Naive thymus-derived CD8-positive, alpha-beta T cell (primary cell): ENCODE data around the gene CCNH. TPM values are rescaled to one million over a fixed set of nuclear protein-coding genes. Genes with fewer than 3 reads are reported as not detected.

Source experiments
- ATAC-seq, 2 donors: fragments of 150-1000 bp; cut with Tn5 transposase in 1 of 2; sonication (Bioruptor Pico), chemical (Tn5 transposase) in 1 of 2; 1 replicate in 1 of 2; 2 replicates in 1 of 2; pipeline ENCODE4 v1.10.0; 2021; ENCODE audit warnings: mild to moderate bottlenecking in 2 of 2, moderate library complexity in 2 of 2
- POLR2A ChIA-PET: fragments of 350-600 bp; sonication (Branson Sonifier 250); formaldehyde crosslinking; loops from one replicate; lab custom pipeline; 2021; ENCODE audit warnings: antibody characterized with exemption; lab: Charles Lee
- DNase-seq, 10 donors: peaks; one replicate each; pipeline versions ENCODE4 v3.0.0 to v3.0.0-alpha.2; 2020 to 2022
- H3K27ac Mint-ChIP-seq, 10 donors: one replicate each; pipeline ENCODE4 v1.8.0; 2020 to 2022; ENCODE audit warnings: mild to moderate bottlenecking in 10 of 10, mixed read lengths in 10 of 10, moderate library complexity in 4 of 10, inconsistent platforms in 1 of 10
- H3K27me3 Mint-ChIP-seq, 5 donors: one replicate each; pipeline ENCODE4 v1.8.0; 2021 to 2022; ENCODE audit warnings: mixed read lengths in 5 of 5
- H3K36me3 Mint-ChIP-seq, 3 donors: one replicate each; pipeline ENCODE4 v1.8.0; 2020 to 2022; ENCODE audit warnings: mixed read lengths in 3 of 3, mild to moderate bottlenecking in 2 of 3, inconsistent platforms in 1 of 3
- H3K4me1 Mint-ChIP-seq, 4 donors: one replicate each; pipeline ENCODE4 v1.8.0; 2021 to 2022; ENCODE audit warnings: mixed read lengths in 4 of 4
- H3K4me3 Mint-ChIP-seq, 10 donors: one replicate each; pipeline ENCODE4 v1.8.0; 2020 to 2022; ENCODE audit warnings: mild to moderate bottlenecking in 10 of 10, mixed read lengths in 10 of 10, moderate library complexity in 6 of 10, inconsistent platforms in 1 of 10
- H3K9me3 Mint-ChIP-seq, 9 donors: one replicate each; pipeline ENCODE4 v1.8.0; 2020 to 2022; ENCODE audit warnings: mixed read lengths in 9 of 9, mild to moderate bottlenecking in 3 of 9, inconsistent platforms in 1 of 9, moderate library complexity in 1 of 9
- polyA plus RNA-seq, 3 donors: library from polyadenylated mRNA; unstranded; fragments of 300-500 nt; fragmentation: Illumina TruSeq; gene quantifications; one replicate each; pipeline ENCODE4 v1.2.3, GENCODE V29; 2021
- total RNA-seq, 8 experiments: library from RNA in 2 of 8; stranded (reverse) in 2 of 8; gene quantifications; one replicate each; pipeline ENCODE4 v1.2.3 and lab custom pipeline; 2021 to 2026

CCNH gene
- 10 to 100 TPM; 86.9 TPM for total RNA-seq
- 10 to 100 TPM; 50.2 to 58.1 (median 57.3) TPM for polyA plus RNA-seq
- 52.8 to 257 (median 59.7) reads per million in 6 experiments for total RNA-seq (lab: John Stamatoyannopoulos, UW)

GRCh38 chr5:87412630-87413342 lies at the start of gene CCNH:
CCNH (minus strand) TSS chr5:87412930; CDS start chr5:87412794, 136 bp downstream.
- DNase-seq (peak; percentile 84 to 98 (median 96)), ATAC-seq (peak; percentile 91 to 95)
- peak within 1 kb of the TSS; percentile 84 to 99 (median 96) for H3K4me3 Mint-ChIP-seq
- peaks cover 0 to 4% (median 0%) of the 10 kb centered on the region in 5 donors for H3K27me3 Mint-ChIP-seq
- H3K27ac Mint-ChIP-seq: peak within 1 kb of the TSS; percentile 94 to 99 (median 96)
- peaks cover 9 to 32% (median 10%) of the 10 kb centered on the region in 3 donors for H3K36me3 Mint-ChIP-seq
- peaks cover 30 to 51% (median 47%) of the 10 kb centered on the region in 4 donors for H3K4me1 Mint-ChIP-seq
- H3K9me3 Mint-ChIP-seq: no peaks in the 10 kb centered on the region
- POLR2A ChIA-PET: interaction anchor here (0.6 to 1.5 kb wide), 8 partner anchors 9 to 795 kb away, joined by 3 to 5 read pairs (median 3); partner anchors contain the start of gene COX7C

- no peak for DNase-seq
- no peak overlapping the region for H3K4me3 Mint-ChIP-seq
- no peak for ATAC-seq
- H3K27ac Mint-ChIP-seq: no peak overlapping the region
- peaks cover 11 to 34% (median 14%) of the 10 kb centered on the region in 5 donors for H3K27me3 Mint-ChIP-seq
- POLR2A ChIA-PET: no interaction called here
- H3K36me3 Mint-ChIP-seq: no peaks in the 10 kb centered on the region
- H3K9me3 Mint-ChIP-seq: peaks cover 0 to 5% (median 3%) of the 10 kb centered on the region in 9 donors
- peaks cover 0 to 5% (median 0%) of the 10 kb centered on the region in 4 donors for H3K4me1 Mint-ChIP-seq
Measured at GRCh38 chr5:87457706-87458105, 45.0 kb upstream of the CCNH start.

GRCh38 chr5:87453801-87454200 lies 41.1 kb upstream of the CCNH start:
- ATAC-seq: no peak
- Mint-ChIP-seq H3K4me3 (no peak overlapping the region), H3K27me3 (peaks cover 8 to 27% (median 21%) of the 10 kb centered on the region in 5 donors), H3K36me3 (no peaks in the 10 kb centered on the region), H3K9me3 (no peaks in the 10 kb centered on the region), H3K27ac (no peak overlapping the region), H3K4me1 (peaks cover 0 to 5% (median 0%) of the 10 kb centered on the region in 4 donors)
- DNase-seq: no peak
- POLR2A ChIA-PET: no interaction called here

- Mint-ChIP-seq H3K9me3 (no peaks in the 10 kb centered on the region), H3K27ac (no peak overlapping the region), H3K4me1 (peaks cover 0 to 5% (median 0%) of the 10 kb centered on the region in 4 donors), H3K4me3 (no peak overlapping the region), H3K36me3 (no peaks in the 10 kb centered on the region), H3K27me3 (peaks cover 9 to 25% (median 20%) of the 10 kb centered on the region in 5 donors)
- POLR2A ChIA-PET: no interaction called here
- ATAC-seq (no peak), DNase-seq (no peak)
Measured at GRCh38 chr5:87452837-87453236, 40.1 kb upstream of the CCNH start.

- no peak for DNase-seq
- Mint-ChIP-seq H3K27ac (no peak overlapping the region), H3K27me3 (peaks cover 5 to 41% (median 15%) of the 10 kb centered on the region in 5 donors), H3K9me3 (peaks cover 0 to 3% (median 0%) of the 10 kb centered on the region in 9 donors), H3K4me3 (no peak overlapping the region), H3K36me3 (peaks cover 0 to 3% (median 0%) of the 10 kb centered on the region in 3 donors), H3K4me1 (no peaks in the 10 kb centered on the region)
- no peak for ATAC-seq
- POLR2A ChIA-PET: no interaction called here
Measured at GRCh38 chr5:87442419-87442818, 29.7 kb upstream of the CCNH start.

GRCh38 chr5:87438231-87438630 lies 25.5 kb upstream of the CCNH start:
- no peaks in the 10 kb centered on the region for H3K4me1 Mint-ChIP-seq
- no peak overlapping the region for H3K27ac Mint-ChIP-seq
- no peak overlapping the region for H3K4me3 Mint-ChIP-seq
- H3K27me3 Mint-ChIP-seq: peaks cover 3 to 21% (median 9%) of the 10 kb centered on the region in 5 donors
- ATAC-seq (no peak), DNase-seq (no peak)
- H3K36me3 Mint-ChIP-seq: peaks cover 0 to 3% (median 0%) of the 10 kb centered on the region in 3 donors
- H3K9me3 Mint-ChIP-seq: peaks cover 0 to 3% (median 0%) of the 10 kb centered on the region in 9 donors
- POLR2A ChIA-PET: no interaction called here

- DNase-seq: no peak
- peaks cover 2 to 19% (median 9%) of the 10 kb centered on the region in 5 donors for H3K27me3 Mint-ChIP-seq
- ATAC-seq: no peak
- POLR2A ChIA-PET: no interaction called here
- peaks cover 0 to 3% (median 0%) of the 10 kb centered on the region in 3 donors for H3K36me3 Mint-ChIP-seq
- H3K27ac Mint-ChIP-seq: no peak overlapping the region
- no peaks in the 10 kb centered on the region for H3K4me1 Mint-ChIP-seq
- peaks cover 0 to 3% (median 0%) of the 10 kb centered on the region in 9 donors for H3K9me3 Mint-ChIP-seq
- H3K4me3 Mint-ChIP-seq: no peak overlapping the region
Measured at GRCh38 chr5:87437724-87438123, 25.0 kb upstream of the CCNH start.

- Mint-ChIP-seq H3K9me3 (no peaks in the 10 kb centered on the region), H3K4me1 (no peaks in the 10 kb centered on the region), H3K27me3 (peaks cover 0 to 20% (median 4%) of the 10 kb centered on the region in 5 donors), H3K36me3 (no peaks in the 10 kb centered on the region), H3K27ac (peak overlapping the region in 1 of 10 donors; percentile 63), H3K4me3 (no peak overlapping the region)
- no peak for DNase-seq
- ATAC-seq: no peak
- POLR2A ChIA-PET: no interaction called here
Measured at GRCh38 chr5:87435144-87435694, 22.5 kb upstream of the CCNH start.

GRCh38 chr5:87434461-87434860 lies 21.7 kb upstream of the CCNH start:
- no peak overlapping the region for H3K27ac Mint-ChIP-seq
- no peaks in the 10 kb centered on the region for H3K9me3 Mint-ChIP-seq
- no peaks in the 10 kb centered on the region for H3K4me1 Mint-ChIP-seq
- ATAC-seq: no peak
- H3K36me3 Mint-ChIP-seq: no peaks in the 10 kb centered on the region
- POLR2A ChIA-PET: no interaction called here
- H3K27me3 Mint-ChIP-seq: peaks cover 0 to 14% (median 4%) of the 10 kb centered on the region in 5 donors
- H3K4me3 Mint-ChIP-seq: no peak overlapping the region
- no peak for DNase-seq

GRCh38 chr5:87433945-87434344 lies 21.2 kb upstream of the CCNH start:
- no peaks in the 10 kb centered on the region for H3K9me3 Mint-ChIP-seq
- no peaks in the 10 kb centered on the region for H3K36me3 Mint-ChIP-seq
- POLR2A ChIA-PET: no interaction called here
- DNase-seq (no peak), ATAC-seq (no peak)
- H3K4me3 Mint-ChIP-seq: no peak overlapping the region
- no peak overlapping the region for H3K27ac Mint-ChIP-seq
- H3K4me1 Mint-ChIP-seq: no peaks in the 10 kb centered on the region
- peaks cover 2 to 16% (median 6%) of the 10 kb centered on the region in 5 donors for H3K27me3 Mint-ChIP-seq

- Mint-ChIP-seq H3K4me1 (no peaks in the 10 kb centered on the region), H3K4me3 (no peak overlapping the region), H3K27ac (no peak overlapping the region), H3K9me3 (no peaks in the 10 kb centered on the region), H3K27me3 (peaks cover 2 to 17% (median 6%) of the 10 kb centered on the region in 5 donors), H3K36me3 (no peaks in the 10 kb centered on the region)
- DNase-seq (no peak), ATAC-seq (peak in 1 of 2 donors; percentile 23)
- POLR2A ChIA-PET: no interaction called here
Measured at GRCh38 chr5:87432460-87432859, 19.7 kb upstream of the CCNH start.

- ATAC-seq (no peak), DNase-seq (no peak)
- peaks cover 0 to 2% (median 0%) of the 10 kb centered on the region in 3 donors for H3K36me3 Mint-ChIP-seq
- no peaks in the 10 kb centered on the region for H3K4me1 Mint-ChIP-seq
- H3K27me3 Mint-ChIP-seq: peaks cover 3 to 17% (median 9%) of the 10 kb centered on the region in 5 donors
- no peak overlapping the region for H3K4me3 Mint-ChIP-seq
- POLR2A ChIA-PET: no interaction called here
- peaks cover 0 to 4% (median 0%) of the 10 kb centered on the region in 9 donors for H3K9me3 Mint-ChIP-seq
- H3K27ac Mint-ChIP-seq: no peak overlapping the region
Measured at GRCh38 chr5:87430863-87431457, 18.2 kb upstream of the CCNH start.

GRCh38 chr5:87423755-87424154 lies 11.0 kb upstream of the CCNH start:
- H3K4me1 Mint-ChIP-seq: no peaks in the 10 kb centered on the region
- no peak overlapping the region for H3K4me3 Mint-ChIP-seq
- H3K9me3 Mint-ChIP-seq: peaks cover 0 to 7% (median 0%) of the 10 kb centered on the region in 9 donors
- POLR2A ChIA-PET: no interaction called here
- H3K36me3 Mint-ChIP-seq: peaks cover 0 to 2% (median 0%) of the 10 kb centered on the region in 3 donors
- no peak for DNase-seq
- peaks cover 0 to 5% (median 2%) of the 10 kb centered on the region in 5 donors for H3K27me3 Mint-ChIP-seq
- no peak for ATAC-seq
- no peak overlapping the region for H3K27ac Mint-ChIP-seq
